H1 (cell line): ENCODE measurements around the gene MAPT. TPM values are rescaled to one million over a fixed set of nuclear protein-coding genes. Genes with fewer than 3 reads are reported as not detected.
"Not testable (repeated sequence)": the region's sequence is repeated elsewhere in the genome, so short reads cannot be mapped to it uniquely, and the experiment has no call there.

Experiments
- CTCF ChIA-PET: fragments of 300-600 bp; sonication (Branson Sonifier 250); formaldehyde crosslinking; loops from one replicate; lab custom pipeline; 2021; ENCODE audit not compliant: partially characterized antibody; lab: Charles Lee
- POLR2A ChIA-PET: fragments of 300-600 bp; sonication (Branson Sonifier 250); formaldehyde crosslinking; loops from one replicate; lab custom pipeline; 2021; ENCODE audit warnings: inconsistent platforms; ENCODE audit not compliant: partially characterized antibody; lab: Charles Lee
- DNase-seq, 2 experiments: peaks; one replicate each; pipeline versions ENCODE4 v3.0.0 to v3.0.0-alpha.2; 2010 to 2022; ENCODE audit warnings: low spot score in 2 of 2, low read depth in 1 of 2, mixed read lengths in 1 of 2
- FAIRE-seq: peaks from 2 replicates; lab custom pipeline; 2011; peaks lifted over from hg19 to GRCh38; lab: Jason Lieb, UNC
- H2AFZ ChIP-seq: 2 replicates; pipeline ENCODE4 v1.8.1; 2012; ENCODE audit warnings: low read length, inconsistent platforms
- H2AK5ac ChIP-seq: 2 replicates; pipeline ENCODE4 v1.6.1; 2013; ENCODE audit warnings: low read depth, low read length
- H2BK120ac ChIP-seq: replicated peaks from 2 replicates; pipeline ENCODE3; 2013; ENCODE audit warnings: low read depth, low read length, inconsistent platforms
- H2BK12ac ChIP-seq: 2 replicates; pipeline ENCODE4 v1.6.1; 2013; ENCODE audit warnings: low read depth, low read length
- H2BK15ac ChIP-seq: 2 replicates; pipeline ENCODE4 v1.6.1; 2013; ENCODE audit warnings: low read length
- H2BK20ac ChIP-seq: 2 replicates; pipeline ENCODE4 v1.6.1; 2013; ENCODE audit warnings: low read length
- H2BK5ac ChIP-seq: 2 replicates; pipeline ENCODE4 v1.6.1; 2013; ENCODE audit warnings: low read depth, low read length
- H3K14ac ChIP-seq: 2 replicates; pipeline ENCODE4 v1.6.1; 2013; ENCODE audit warnings: inconsistent platforms; ENCODE audit not compliant: insufficient read length
- H3K18ac ChIP-seq: 2 replicates; pipeline ENCODE4 v1.6.1; 2013; ENCODE audit warnings: low read length; ENCODE audit errors: extremely low read depth
- H3K23ac ChIP-seq: 2 replicates; pipeline ENCODE4 v1.6.1; 2013; ENCODE audit warnings: inconsistent platforms; ENCODE audit not compliant: insufficient read length
- H3K23me2 ChIP-seq: 2 replicates; pipeline ENCODE4 v1.6.1; 2013; ENCODE audit warnings: low read depth, low read length
- H3K27ac ChIP-seq: 2 replicates; pipeline ENCODE4 v1.6.1; 2011; ENCODE audit warnings: low read depth, low read length, inconsistent platforms
- H3K27me3 ChIP-seq, 4 experiments: replicated peaks in 1 of 4; 1 replicate in 1 of 4; 2 replicates in 3 of 4; pipeline versions ENCODE4 v1.6.1 to v1.8.1; 2011 to 2013; ENCODE audit warnings: low read length in 3 of 4, mild to moderate bottlenecking in 3 of 4, inconsistent platforms in 2 of 4, mixed read lengths in 2 of 4, moderate library complexity in 1 of 4; ENCODE audit not compliant: control insufficient read depth in 3 of 4, insufficient read depth in 3 of 4; ENCODE audit errors: extremely low read depth in 1 of 4
- H3K36me3 ChIP-seq, 4 experiments: 2 replicates each; pipeline versions ENCODE4 v1.6.1 to v1.8.1; 2011 to 2013; ENCODE audit warnings: mild to moderate bottlenecking in 4 of 4, low read length in 3 of 4, moderate library complexity in 2 of 4, control low read depth in 1 of 4, inconsistent platforms in 1 of 4; ENCODE audit not compliant: insufficient read depth in 4 of 4, control insufficient read depth in 2 of 4
- H3K4ac ChIP-seq: replicated peaks from 2 replicates; pipeline ENCODE3; 2013; ENCODE audit warnings: low read length, low read depth, mixed read lengths, inconsistent platforms; ENCODE audit not compliant: insufficient read length
- H3K4me1 ChIP-seq, 4 experiments: replicated peaks in 1 of 4; 1 replicate in 1 of 4; 2 replicates in 3 of 4; pipeline versions ENCODE4 v1.6.1 to v1.8.1; 2011 to 2013; ENCODE audit warnings: low read length in 3 of 4, inconsistent platforms in 2 of 4, mixed read lengths in 1 of 4; ENCODE audit not compliant: insufficient read depth in 4 of 4, control insufficient read depth in 3 of 4
- H3K4me2 ChIP-seq, 2 experiments: 2 replicates each; pipeline versions ENCODE4 v1.6.1 to v1.8.1; 2011 to 2013; ENCODE audit warnings: low read depth in 2 of 2, low read length in 2 of 2, control low read depth in 1 of 2, inconsistent platforms in 1 of 2, mild to moderate bottlenecking in 1 of 2; ENCODE audit not compliant: insufficient read depth in 1 of 2
- H3K4me3 ChIP-seq, 4 experiments: fragments of 200-600, 300-600 bp in 1 of 4; sonication (generic), shearing (Covaris generic), sonication (Bioruptor Twin) in 1 of 4; 2 replicates each; pipeline versions ENCODE4 v1.5.1 to v1.8.1; 2011 to 2016; ENCODE audit warnings: low read length in 4 of 4, low read depth in 3 of 4, control low read depth in 2 of 4, inconsistent platforms in 2 of 4, mild to moderate bottlenecking in 2 of 4, mixed read lengths in 1 of 4, moderate library complexity in 1 of 4; ENCODE audit not compliant: insufficient read depth in 2 of 4; ENCODE audit errors: extremely low read depth in 1 of 4
- H3K56ac ChIP-seq: replicated peaks from 2 replicates; pipeline ENCODE3; 2013; ENCODE audit warnings: low read depth, mild to moderate bottlenecking, mixed read lengths, low read length, inconsistent platforms; ENCODE audit not compliant: insufficient read length
- H3K79me1 ChIP-seq: 2 replicates; pipeline ENCODE4 v1.6.1; 2013; ENCODE audit warnings: low read depth, low read length, control low read depth
- H3K79me2 ChIP-seq, 2 experiments: 2 replicates each; pipeline versions ENCODE4 v1.6.1 to v1.8.1; 2012 to 2013; ENCODE audit warnings: low read length in 2 of 2, mild to moderate bottlenecking in 2 of 2, inconsistent platforms in 1 of 2; ENCODE audit not compliant: insufficient read depth in 2 of 2, control insufficient read depth in 1 of 2
- H3K9ac ChIP-seq, 4 experiments: replicated peaks in 1 of 4; 1 replicate in 1 of 4; 2 replicates in 3 of 4; pipeline versions ENCODE4 v1.6.1 to v1.8.1; 2011 to 2013; ENCODE audit warnings: low read depth in 3 of 4, low read length in 3 of 4, control low read depth in 2 of 4, mild to moderate bottlenecking in 2 of 4, moderate library complexity in 2 of 4, inconsistent platforms in 1 of 4; ENCODE audit errors: extremely low read depth in 1 of 4
- H3K9me3 ChIP-seq, 2 experiments: 2 replicates each; pipeline versions ENCODE4 v1.6.1 to v1.8.1; 2012 to 2013; ENCODE audit warnings: mild to moderate bottlenecking in 2 of 2, moderate library complexity in 2 of 2, control low read depth in 1 of 2, inconsistent platforms in 1 of 2, low read depth in 1 of 2, low read length in 1 of 2, mixed read lengths in 1 of 2; ENCODE audit not compliant: insufficient read depth in 2 of 2
- H4K20me1 ChIP-seq, 2 experiments: replicated peaks in 1 of 2; 2 replicates each; pipeline versions ENCODE3 to v1.8.1; 2011 to 2013; ENCODE audit warnings: inconsistent platforms in 2 of 2, low read length in 2 of 2, mild to moderate bottlenecking in 1 of 2; ENCODE audit not compliant: insufficient read depth in 2 of 2, control insufficient read depth in 1 of 2
- H4K5ac ChIP-seq: 2 replicates; pipeline ENCODE4 v1.6.1; 2013; ENCODE audit warnings: low read length, low read depth, mixed read lengths, inconsistent platforms; ENCODE audit not compliant: insufficient read length
- H4K8ac ChIP-seq: 2 replicates; pipeline ENCODE4 v1.8.0; 2013; ENCODE audit warnings: mild to moderate bottlenecking, moderate library complexity, low read length, inconsistent platforms; ENCODE audit not compliant: insufficient read depth; ENCODE audit errors: extremely low read depth
- H4K91ac ChIP-seq: replicated peaks from 2 replicates; pipeline ENCODE3; 2013; ENCODE audit warnings: low read length, mixed read lengths, inconsistent platforms; ENCODE audit not compliant: insufficient read length
- WGBS, 2 experiments: shearing (Covaris generic) in 1 of 2; methylation state at CpG; one replicate each; pipeline versions ENCODE4 v1.1.6 to v1.1.7; 2013 to 2015; ENCODE audit warnings: low lambda C conversion rate in 2 of 2, mixed read lengths in 2 of 2, inconsistent platforms in 1 of 2, low coverage in 1 of 2, missing lambda C conversion rate in 1 of 2; ENCODE audit not compliant: insufficient replicate concordance in 2 of 2, insufficient coverage in 1 of 2, insufficient read length in 1 of 2; ENCODE audit errors: extremely low coverage in 1 of 2, missing lambda C conversion rate in 1 of 2; 5-methylcytosine and 5-hydroxymethylcytosine counted together
- polyA plus RNA-seq, 7 experiments: library from polyadenylated mRNA; depleted of rRNA in 3 of 7; stranded (reverse) in 5 of 7; unstranded in 2 of 7; fragments of >200 nt in 5 of 7; fragments of 200-250 nt in 2 of 7; gene quantifications; 1 replicate in 5 of 7; 2 replicates in 1 of 7; 4 replicates in 1 of 7; pipeline versions ENCODE4 v1.2.1 to v1.2.3, GENCODE V29; 2011 to 2013; ENCODE audit warnings: missing spikeins in 2 of 7, mixed read lengths in 2 of 7
- total RNA-seq: library from RNA; stranded (reverse); fragmentation: NEBNext Ultra II Directional; extraction: Animal tissue kit (Norgen Biotek cat#: 25700); gene quantifications from 2 replicates; pipeline ENCODE4 v1.2.1, GENCODE V29; 2021

MAPT gene
- total and polyA plus RNA-seq, 2 of the 8 experiments (the other 6 are each of a cell fraction or from before 2014, with no cell fraction given) = 0.54 to 1.7 TPM

DNA sequence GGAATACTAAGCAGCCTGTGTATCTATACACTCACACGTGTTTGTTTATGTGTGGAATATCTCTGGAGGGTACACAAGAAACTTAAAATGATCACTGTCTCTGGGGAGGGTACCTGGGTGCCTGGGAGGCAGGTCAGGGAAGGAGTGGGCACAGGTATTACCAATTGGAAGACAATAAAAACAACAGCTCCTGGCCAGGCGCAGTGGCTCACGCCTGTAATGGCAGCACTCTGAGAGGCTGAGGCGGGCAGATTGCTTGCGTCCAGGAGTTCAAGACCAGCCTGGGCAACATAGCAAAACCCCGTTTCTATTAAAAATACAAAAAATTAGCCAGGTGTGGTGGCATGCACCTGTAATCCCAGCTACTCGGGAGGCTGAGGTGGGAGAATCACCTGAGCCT is 129.0 kb downstream of the MAPT start:
- CTCF ChIA-PET = interaction anchor here (0.7 to 1.4 kb wide), 5 partner anchors 10 to 438 kb away, joined by 3 to 5 read pairs (median 3); no protein-coding TSS in a partner anchor
- H4K5ac ChIP-seq = not testable (repeated sequence)
- WGBS, 2 experiments = 83% methylated on average over 7 of the region's 7 CpGs; no CpG with 5 or more reads in 1 of the 2 experiments

More for the DNA sequence above, 129.0 kb downstream of the MAPT start:
- not testable (repeated sequence) for H3K27me3 ChIP-seq, H3K27ac ChIP-seq, H2AFZ ChIP-seq, H3K4me3 ChIP-seq, H3K4me2 ChIP-seq, H2BK15ac ChIP-seq, H3K14ac ChIP-seq, H3K4ac ChIP-seq, DNase-seq, H2BK5ac ChIP-seq, H2BK12ac ChIP-seq, H2BK20ac ChIP-seq, H2AK5ac ChIP-seq, H3K9me3 ChIP-seq, H4K91ac ChIP-seq, H3K36me3 ChIP-seq, H3K23ac ChIP-seq, H3K23me2 ChIP-seq, H3K79me1 ChIP-seq, H3K56ac ChIP-seq, H3K9ac ChIP-seq, FAIRE-seq, H4K20me1 ChIP-seq, H3K79me2 ChIP-seq, H2BK120ac ChIP-seq, H4K8ac ChIP-seq, H3K18ac ChIP-seq
- POLR2A ChIA-PET = interaction anchor here (0.6 kb wide), 1 partner anchor 41 kb away, joined by 3 read pairs; no protein-coding TSS in a partner anchor
- peaks cover under 1 to 11% (median 3%) of the 10 kb centered on the region in 4 experiments for H3K4me1 ChIP-seq
